Measurements from ENCODE around the gene NUB1. TPM values are rescaled to one million over a fixed set of nuclear protein-coding genes. Genes with fewer than 3 reads are reported as not detected.

The NUB1 gene
- total RNA-seq, 1 experiment from 2014 or later: 48.5 TPM

GRCh38 chr7:151348970-151349369, 7.4 kb downstream of the NUB1 start:
- Histone ChIP-seq H2BK20ac (ENCODE audit: low read depth, low read length, poor library complexity, severe bottlenecking) (no peak overlapping the region), H4K5ac (ENCODE audit: insufficient read length, low read depth, low read length) (no peak overlapping the region), H3T11ph (ENCODE audit: low read length) (no peak overlapping the region), H3K27ac (ENCODE audit: insufficient read length, low read depth, low read length) (no peak overlapping the region), H3K56ac (ENCODE audit: insufficient read length, low read depth, low read length) (no peak overlapping the region), H3K4me1 (ENCODE audit: insufficient read depth, low read length) (no peaks in the 10 kb centered on the region), H3K4ac (ENCODE audit: low read depth, low read length) (no peak overlapping the region), H2BK15ac (ENCODE audit: low read depth, low read length) (no peak overlapping the region), H3K27me3 (ENCODE audit: insufficient read depth, low read length) (no peaks in the 10 kb centered on the region), H4K8ac (replicated peaks; ENCODE audit: insufficient read length, low read depth, low read length) (no peak overlapping the region), H3K79me1 (ENCODE audit: insufficient read depth, low read depth, low read length, poor library complexity, severe bottlenecking) (no peaks in the 10 kb centered on the region), H3K14ac (ENCODE audit: insufficient read depth, low read length) (no peak overlapping the region), H3K23me2 (ENCODE audit: insufficient read length, low read depth, low read length, poor library complexity, severe bottlenecking) (no peaks in the 10 kb centered on the region), H3K9me3 (ENCODE audit: control insufficient read depth, low read depth, low read length) (no peaks in the 10 kb centered on the region), H3K4me2 (ENCODE audit: insufficient read depth, insufficient read length, low read length) (no peak overlapping the region), H3K79me2 (ENCODE audit: insufficient read depth, low read length) (no peaks in the 10 kb centered on the region), H2AK5ac (ENCODE audit: insufficient read length, low read length) (no peak overlapping the region), H4K91ac (ENCODE audit: insufficient read length, low read depth, low read length) (no peak overlapping the region), H3K9ac (ENCODE audit: extremely low read depth, insufficient read length, low read length) (no peak overlapping the region), H2BK5ac (ENCODE audit: insufficient read length, low read length) (no peak overlapping the region), H2BK120ac (ENCODE audit: low read depth, low read length, poor library complexity, severe bottlenecking) (no peak overlapping the region), H4K20me1 (ENCODE audit: control insufficient read depth, insufficient read depth, insufficient read length) (no peaks in the 10 kb centered on the region), H3K23ac (ENCODE audit: insufficient read length, low read depth, low read length) (no peak overlapping the region), H2BK12ac (ENCODE audit: insufficient read length, low read depth, low read length) (no peak overlapping the region), H2AFZ (ENCODE audit: low read length) (no peak overlapping the region), H3K18ac (ENCODE audit: insufficient read length, low read depth, low read length) (no peak overlapping the region)
- no CpG with 5 or more reads among the region's 4 CpGs for WGBS (ENCODE audit: extremely low coverage, insufficient read length, low lambda C conversion rate)
- Mint-ChIP-seq H3K27me3 (ENCODE audit: low read depth) (no peaks in the 10 kb centered on the region), H3K27ac (no peak overlapping the region), H3K9me3 (no peaks in the 10 kb centered on the region), H3K4me1 (peaks cover 0 to 4% of the 10 kb centered on the region in 2 experiments; a peak in 1 of 4 replicates), H3K36me3 (ENCODE audit: insufficient read depth in 1 of 3, low read depth in 3 of 3) (peaks cover 6 to 72% (median 57%) of the 10 kb centered on the region in 3 experiments; a peak in 6 of 7 replicates), H3K4me3 (no peak overlapping the region)
- DNase-seq: no peak
- TF ChIP-seq CTCF (conservative IDR thresholded peaks at IDR 0.05): no peak
